Bronchial epithelial cell (primary cell): ENCODE results near the gene TAF3. TPM values are rescaled to one million over a fixed set of nuclear protein-coding genes. Genes with fewer than 3 reads are reported as not detected.
A peak's percentile ranks its signal among the peaks of the same experiment; 100 is the strongest.

Source experiments
- DNase-seq: peaks from one replicate; pipeline ENCODE4 v3.0.0-alpha.2; 2010; ENCODE audit warnings: low read depth
- FAIRE-seq: peaks from 2 replicates; lab custom pipeline; 2011; peaks lifted over from hg19 to GRCh38; lab: Jason Lieb, UNC
- H3K27me3 ChIP-seq: 2 replicates; pipeline ENCODE4 v1.5.1; 2011; ENCODE audit warnings: low read length; ENCODE audit not compliant: control insufficient read depth, insufficient read depth
- H3K36me3 ChIP-seq: 2 replicates; pipeline ENCODE4 v1.5.1; 2011; ENCODE audit warnings: low read length; ENCODE audit not compliant: control insufficient read depth, insufficient read depth
- H3K4me3 ChIP-seq: 2 replicates; pipeline ENCODE4 v1.5.1; 2011; ENCODE audit warnings: mild to moderate bottlenecking, low read depth, low read length, control low read depth
- CTCF ChIP-seq: IDR thresholded peaks from 2 replicates; pipeline ENCODE4 v1.5.1; 2011; ENCODE audit warnings: mild to moderate bottlenecking, moderate library complexity, low read length, control low read depth, inconsistent platforms; ENCODE audit not compliant: insufficient read depth, severe bottlenecking
- total RNA-seq: library from RNA; depleted of rRNA; stranded (reverse); fragments of >200 nt; gene quantifications from 2 replicates; pipeline ENCODE4 v1.2.1, GENCODE V29; 2014

TAF3 gene
- total RNA-seq, 1 donor from 2014 or later = 1.3 TPM

GRCh38 chr10:7932301-7933036 is 114.2 kb downstream of the TAF3 start:
- Histone ChIP-seq H3K36me3 (no peaks in the 10 kb centered on the region), H3K4me3 (no peak overlapping the region), H3K27me3 (no peaks in the 10 kb centered on the region)
- FAIRE-seq (no peak), DNase-seq (no peak)
- no peak for TF ChIP-seq CTCF

GRCh38 chr10:7933262-7933661 is 115.0 kb downstream of the TAF3 start:
- no peak for DNase-seq
- no peak for FAIRE-seq
- H3K36me3 ChIP-seq = no peaks in the 10 kb centered on the region
- no peak overlapping the region for H3K4me3 ChIP-seq
- no peak for TF ChIP-seq CTCF
- no peaks in the 10 kb centered on the region for H3K27me3 ChIP-seq

GRCh38 chr10:7933757-7934156 is 115.5 kb downstream of the TAF3 start:
- FAIRE-seq (no peak), DNase-seq (no peak)
- H3K27me3 ChIP-seq = no peaks in the 10 kb centered on the region
- no peak overlapping the region for H3K4me3 ChIP-seq
- no peaks in the 10 kb centered on the region for H3K36me3 ChIP-seq
- no peak for TF ChIP-seq CTCF

- Histone ChIP-seq H3K4me3 (no peak overlapping the region), H3K27me3 (no peaks in the 10 kb centered on the region), H3K36me3 (no peaks in the 10 kb centered on the region)
- FAIRE-seq = no peak
- DNase-seq = peak; percentile 98
- TF ChIP-seq CTCF = no peak
Observed at GRCh38 chr10:7937315-7937945, 119.1 kb downstream of the TAF3 start.

GRCh38 chr10:7941576-7941975 is 123.3 kb downstream of the TAF3 start:
- TF ChIP-seq CTCF = no peak
- Histone ChIP-seq H3K4me3 (no peak overlapping the region), H3K27me3 (no peaks in the 10 kb centered on the region), H3K36me3 (no peaks in the 10 kb centered on the region)
- no peak for DNase-seq
- FAIRE-seq = no peak
